SK-N-SH (cell line): ENCODE data around the gene KNSTRN. TPM values are rescaled to one million over a fixed set of nuclear protein-coding genes. Genes with fewer than 3 reads are reported as not detected.
A peak's percentile ranks its signal among the peaks of the same experiment; 100 is the strongest.

Experiments
- CTCF ChIA-PET: fragments of 300-600, 350-600 bp; formaldehyde crosslinking; extraction: SDS; loops from one replicate; lab custom pipeline; 2021; lab: Yijun Ruan, JAX
- POLR2A ChIA-PET: fragments of 350-600 bp; sonication (Branson Sonifier 250); formaldehyde crosslinking; extraction: SDS; loops from one replicate; lab custom pipeline; 2020; ENCODE audit warnings: antibody characterized with exemption, inconsistent platforms; lab: Yijun Ruan, JAX
- DNase-seq: peaks from one replicate; pipeline ENCODE4 v3.0.0; 2012
- H2AFZ ChIP-seq: fragments of 200-600 bp; sonication (generic); 2 replicates; pipeline ENCODE4 v1.8.1; 2016; ENCODE audit warnings: antibody characterized with exemption, mild to moderate bottlenecking, low read depth
- H3F3A ChIP-seq: fragments of 200-600 bp; sonication (generic); replicated peaks from 2 replicates; pipeline ENCODE3; 2016; ENCODE audit warnings: antibody characterized with exemption, mild to moderate bottlenecking; ENCODE audit not compliant: insufficient read depth
- H3K27ac ChIP-seq, 2 experiments: fragments of 200-500 bp in 1 of 2; fragments of 200-600 bp in 1 of 2; sonication (Bioruptor generic) in 1 of 2; sonication (generic), shearing (Covaris generic) in 1 of 2; 2 replicates each; pipeline versions ENCODE4 v1.5.1 to v1.6.1; 2014 to 2016; ENCODE audit warnings: low read depth in 2 of 2, inconsistent platforms in 1 of 2, low read length in 1 of 2, mild to moderate bottlenecking in 1 of 2, mixed read lengths in 1 of 2
- H3K27me3 ChIP-seq: fragments of 200-600 bp; sonication (generic), shearing (Covaris generic); 2 replicates; pipeline ENCODE4 v1.6.1; 2016; ENCODE audit warnings: mixed run types; ENCODE audit not compliant: insufficient read depth
- H3K36me3 ChIP-seq, 2 experiments: fragments of 200-500 bp in 1 of 2; fragments of 200-600 bp in 1 of 2; sonication (Bioruptor generic) in 1 of 2; sonication (generic) in 1 of 2; replicated peaks in 1 of 2; 2 replicates each; pipeline versions ENCODE3 to v1.5.1; 2014 to 2016; ENCODE audit warnings: low read length in 1 of 2, mild to moderate bottlenecking in 1 of 2; ENCODE audit not compliant: insufficient read depth in 2 of 2, control insufficient read depth in 1 of 2
- H3K4me1 ChIP-seq, 2 experiments: fragments of 200-500 bp in 1 of 2; fragments of 200-600 bp in 1 of 2; sonication (Bioruptor generic) in 1 of 2; sonication (generic), shearing (Covaris generic) in 1 of 2; 2 replicates each; pipeline versions ENCODE4 v1.5.1 to v1.6.1; 2014 to 2016; ENCODE audit warnings: low read depth in 1 of 2, low read length in 1 of 2, mixed run types in 1 of 2; ENCODE audit not compliant: insufficient read depth in 2 of 2, control insufficient read depth in 1 of 2
- H3K4me2 ChIP-seq: fragments of 200-600 bp; sonication (generic), shearing (Covaris generic); 2 replicates; pipeline ENCODE4 v1.6.1; 2017; ENCODE audit warnings: mixed run types
- H3K4me3 ChIP-seq, 2 experiments: fragments of 200-500 bp in 1 of 2; fragments of 200-600 bp in 1 of 2; sonication (Bioruptor generic) in 1 of 2; sonication (generic), shearing (Covaris generic) in 1 of 2; 2 replicates each; pipeline versions ENCODE4 v1.5.1 to v1.8.1; 2014 to 2016; ENCODE audit warnings: low read depth in 2 of 2, inconsistent platforms in 1 of 2, low read length in 1 of 2, mild to moderate bottlenecking in 1 of 2, mixed read lengths in 1 of 2, moderate library complexity in 1 of 2
- H3K79me2 ChIP-seq: fragments of 200-600 bp; sonication (generic); 2 replicates; pipeline ENCODE4 v1.8.1; 2017; ENCODE audit warnings: mild to moderate bottlenecking; ENCODE audit not compliant: insufficient read depth
- H3K9ac ChIP-seq: fragments of 200-600 bp; sonication (generic); 2 replicates; pipeline ENCODE4 v1.6.1; 2017; ENCODE audit warnings: mixed run types
- H3K9me2 ChIP-seq: fragments of 200-600 bp; sonication (generic); 2 replicates; pipeline ENCODE4 v1.6.1; 2017; ENCODE audit warnings: mixed run types
- H3K9me3 ChIP-seq: fragments of 200-600 bp; sonication (generic); 2 replicates; pipeline ENCODE4 v1.6.1; 2017; ENCODE audit warnings: mixed run types, mild to moderate bottlenecking, moderate library complexity
- H4K20me1 ChIP-seq: fragments of 200-600 bp; sonication (generic); 2 replicates; pipeline ENCODE4 v1.6.1; 2017; ENCODE audit warnings: mild to moderate bottlenecking, mixed run types; ENCODE audit not compliant: insufficient read depth
- CHD2 ChIP-seq: fragments of 150-350 bp; IDR thresholded peaks from 2 replicates; pipeline ENCODE4 v1.6.1; 2018; ENCODE audit warnings: low read length; ENCODE audit not compliant: partially characterized antibody
- ELF1 ChIP-seq: IDR thresholded peaks from 2 replicates; pipeline ENCODE4 v1.4.0; 2012
- EP300 ChIP-seq, 2 experiments: IDR thresholded peaks; 2 replicates each; pipeline versions ENCODE4 v1.4.0 to v1.6.1; 2012; ENCODE audit warnings: borderline replicate concordance in 1 of 2, low read depth in 1 of 2, low read length in 1 of 2
- FOSL2 ChIP-seq: IDR thresholded peaks from 2 replicates; pipeline ENCODE4 v1.4.0; 2012; ENCODE audit warnings: low read depth, mild to moderate bottlenecking, moderate library complexity, borderline replicate concordance
- FOXJ3 ChIP-seq: sonication (generic); formaldehyde crosslinking; IDR thresholded peaks from 2 replicates; pipeline ENCODE4 v1.5.1; 2020; ENCODE audit warnings: mild to moderate bottlenecking, missing genetic modification reagents
- FOXM1 ChIP-seq: IDR thresholded peaks from 2 replicates; pipeline ENCODE4 v1.4.0; 2012; ENCODE audit warnings: low read depth, mild to moderate bottlenecking
- GABPA ChIP-seq: IDR thresholded peaks from 2 replicates; pipeline ENCODE4 v1.4.0; 2012; ENCODE audit warnings: low read depth, mild to moderate bottlenecking
- MEF2A ChIP-seq: IDR thresholded peaks from 2 replicates; pipeline ENCODE4 v1.4.0; 2012; ENCODE audit warnings: low read depth, borderline replicate concordance
- MXI1 ChIP-seq: IDR thresholded peaks from 2 replicates; pipeline ENCODE4 v1.6.1; 2012; ENCODE audit warnings: mild to moderate bottlenecking, low read depth, low read length, improper control_type of control experiment
- POLR2AphosphoS5 ChIP-seq: IDR thresholded peaks from 2 replicates; pipeline ENCODE4 v1.6.1; 2012; ENCODE audit warnings: low read depth, low read length
- SIN3A ChIP-seq: IDR thresholded peaks from 2 replicates; pipeline ENCODE4 v1.6.1; 2012; ENCODE audit warnings: low read depth, mild to moderate bottlenecking, low read length, moderate library complexity, borderline replicate concordance
- TAF1 ChIP-seq: IDR thresholded peaks from 2 replicates; pipeline ENCODE4 v1.6.1; 2012; ENCODE audit warnings: low read depth, mild to moderate bottlenecking, low read length, moderate library complexity, borderline replicate concordance
- TCF12 ChIP-seq: IDR thresholded peaks from 2 replicates; pipeline ENCODE4 v1.4.0; 2012
- YY1 ChIP-seq: IDR thresholded peaks from 2 replicates; pipeline ENCODE4 v1.4.0; 2012; ENCODE audit warnings: low read depth, mild to moderate bottlenecking
- WGBS: methylation state at CpG from one replicate; pipeline ENCODE4 v1.1.6; 2017; ENCODE audit warnings: low lambda C conversion rate; 5-methylcytosine and 5-hydroxymethylcytosine counted together
- polyA plus RNA-seq, 3 experiments: library from polyadenylated mRNA; depleted of rRNA; stranded (reverse); fragments of >200 nt; gene quantifications; 2 replicates each; pipeline ENCODE4 v1.2.3, GENCODE V29; 2012
- TF ChIP-seq, protein P1 (sequence below): IDR thresholded peaks from 2 replicates; pipeline ENCODE4 v1.4.0; 2012; ENCODE audit warnings: low read depth, borderline replicate concordance
- TF ChIP-seq, protein P2 (sequence below): IDR thresholded peaks from 2 replicates; pipeline ENCODE4 v1.4.0; 2012; ENCODE audit warnings: low read depth, borderline replicate concordance
- TF ChIP-seq, protein P3 (sequence below): IDR thresholded peaks from 2 replicates; pipeline ENCODE4 v1.4.0; 2012; ENCODE audit warnings: low read depth
- TF ChIP-seq, protein P4 (sequence below): fragments of 150-350 bp; IDR thresholded peaks from 2 replicates; pipeline ENCODE4 v1.6.1; 2017; ENCODE audit warnings: antibody characterized with exemption, low read length, low read depth, borderline replicate concordance
- TF ChIP-seq, protein P5 (sequence below): IDR thresholded peaks from 2 replicates; pipeline ENCODE4 v1.6.1; 2012; ENCODE audit warnings: mild to moderate bottlenecking, low read depth, low read length, moderate library complexity

KNSTRN gene, protein sequence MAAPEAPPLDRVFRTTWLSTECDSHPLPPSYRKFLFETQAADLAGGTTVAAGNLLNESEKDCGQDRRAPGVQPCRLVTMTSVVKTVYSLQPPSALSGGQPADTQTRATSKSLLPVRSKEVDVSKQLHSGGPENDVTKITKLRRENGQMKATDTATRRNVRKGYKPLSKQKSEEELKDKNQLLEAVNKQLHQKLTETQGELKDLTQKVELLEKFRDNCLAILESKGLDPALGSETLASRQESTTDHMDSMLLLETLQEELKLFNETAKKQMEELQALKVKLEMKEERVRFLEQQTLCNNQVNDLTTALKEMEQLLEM
- 25.5 and 29.5 TPM in 2 replicates for polyA plus RNA-seq (2012; rRNA removed)
- 33.2 and 34.0 TPM in 2 replicates for polyA plus RNA-seq (2012; cell fraction: cytosol; rRNA removed)
- 15.8 and 23.6 TPM in 2 replicates for polyA plus RNA-seq (2012; cell fraction: nucleus; rRNA removed)

DNA sequence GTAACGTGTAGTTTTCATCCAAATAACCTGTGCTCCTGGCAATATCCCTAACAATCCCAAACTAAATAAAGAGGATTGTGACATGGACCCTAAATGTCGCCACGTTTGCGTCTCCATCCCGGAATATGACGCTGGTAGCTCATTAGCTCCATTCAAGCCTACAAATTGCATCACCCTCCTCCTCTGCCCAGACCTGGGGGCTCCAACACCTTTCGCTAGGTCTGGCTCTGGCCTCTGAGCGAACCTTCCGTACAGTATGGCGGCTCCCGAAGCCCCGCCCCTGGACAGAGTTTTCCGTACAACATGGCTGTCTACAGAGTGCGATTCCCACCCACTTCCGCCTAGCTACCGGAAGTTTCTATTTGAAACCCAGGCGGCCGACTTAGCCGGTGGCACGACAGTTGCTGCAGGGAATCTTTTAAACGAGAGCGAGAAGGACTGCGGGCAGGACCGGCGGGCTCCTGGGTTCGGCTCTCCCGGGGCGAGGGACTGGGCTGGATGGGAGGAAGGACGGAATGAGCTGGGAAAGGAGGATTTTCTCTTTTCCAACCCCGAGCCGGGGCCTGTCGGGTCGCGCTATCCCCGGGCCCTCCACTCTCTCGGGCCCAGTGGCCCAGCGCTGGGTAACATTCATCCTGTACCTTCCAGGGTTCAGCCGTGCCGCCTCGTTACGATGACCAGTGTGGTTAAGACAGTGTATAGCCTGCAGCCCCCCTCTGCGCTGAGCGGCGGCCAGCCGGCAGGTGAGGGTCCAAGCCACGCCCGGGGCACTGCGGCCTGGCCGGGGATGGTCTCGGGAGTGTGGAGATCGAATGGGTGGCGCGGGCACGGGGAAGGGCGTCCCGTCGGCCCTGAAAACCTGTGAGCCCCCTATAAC is at the start of gene KNSTRN:
KNSTRN (plus strand) TSS at position 142 of the 877 bp plus-strand sequence; CDS start at position 257, 115 bp downstream.
- Histone ChIP-seq H3K4me1 (peaks cover 7 to 17% of the 10 kb centered on the region in 2 experiments; a peak in 3 of 4 replicates), H2AFZ (peak within 1 kb of the TSS; percentile 72), H3K9ac (peak within 1 kb of the TSS; percentile 83), H3K9me2 (no peaks in the 10 kb centered on the region), H3K4me3 (peak within 1 kb of the TSS; percentile 77 to 93), H4K20me1 (no peaks in the 10 kb centered on the region), H3K27ac (peak within 1 kb of the TSS; percentile 20 to 66; a peak in 3 of 4 replicates), H3K9me3 (no peaks in the 10 kb centered on the region), H3K27me3 (no peaks in the 10 kb centered on the region), H3K36me3 (peaks cover 14 to 16% of the 10 kb centered on the region in 2 experiments), H3K4me2 (peak within 1 kb of the TSS; percentile 90), H3K79me2 (peaks cover 31% of the 10 kb centered on the region), H3F3A (peaks cover 8% of the 10 kb centered on the region)
- TF ChIP-seq, protein P1, sequence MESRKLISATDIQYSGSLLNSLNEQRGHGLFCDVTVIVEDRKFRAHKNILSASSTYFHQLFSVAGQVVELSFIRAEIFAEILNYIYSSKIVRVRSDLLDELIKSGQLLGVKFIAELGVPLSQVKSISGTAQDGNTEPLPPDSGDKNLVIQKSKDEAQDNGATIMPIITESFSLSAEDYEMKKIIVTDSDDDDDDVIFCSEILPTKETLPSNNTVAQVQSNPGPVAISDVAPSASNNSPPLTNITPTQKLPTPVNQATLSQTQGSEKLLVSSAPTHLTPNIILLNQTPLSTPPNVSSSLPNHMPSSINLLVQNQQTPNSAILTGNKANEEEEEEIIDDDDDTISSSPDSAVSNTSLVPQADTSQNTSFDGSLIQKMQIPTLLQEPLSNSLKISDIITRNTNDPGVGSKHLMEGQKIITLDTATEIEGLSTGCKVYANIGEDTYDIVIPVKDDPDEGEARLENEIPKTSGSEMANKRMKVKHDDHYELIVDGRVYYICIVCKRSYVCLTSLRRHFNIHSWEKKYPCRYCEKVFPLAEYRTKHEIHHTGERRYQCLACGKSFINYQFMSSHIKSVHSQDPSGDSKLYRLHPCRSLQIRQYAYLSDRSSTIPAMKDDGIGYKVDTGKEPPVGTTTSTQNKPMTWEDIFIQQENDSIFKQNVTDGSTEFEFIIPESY: no peak
- TF ChIP-seq, protein P2, sequence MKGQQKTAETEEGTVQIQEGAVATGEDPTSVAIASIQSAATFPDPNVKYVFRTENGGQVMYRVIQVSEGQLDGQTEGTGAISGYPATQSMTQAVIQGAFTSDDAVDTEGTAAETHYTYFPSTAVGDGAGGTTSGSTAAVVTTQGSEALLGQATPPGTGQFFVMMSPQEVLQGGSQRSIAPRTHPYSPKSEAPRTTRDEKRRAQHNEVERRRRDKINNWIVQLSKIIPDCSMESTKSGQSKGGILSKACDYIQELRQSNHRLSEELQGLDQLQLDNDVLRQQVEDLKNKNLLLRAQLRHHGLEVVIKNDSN: no peak
- no peak; the same call in 1 of the 2 replicates for TF ChIP-seq FOXJ3 (CRISPR knock-in tag)
- TF ChIP-seq GABPA: peak; percentile 97
- TF ChIP-seq MEF2A: no peak
- no peak for TF ChIP-seq TCF12
- TF ChIP-seq, protein P3, sequence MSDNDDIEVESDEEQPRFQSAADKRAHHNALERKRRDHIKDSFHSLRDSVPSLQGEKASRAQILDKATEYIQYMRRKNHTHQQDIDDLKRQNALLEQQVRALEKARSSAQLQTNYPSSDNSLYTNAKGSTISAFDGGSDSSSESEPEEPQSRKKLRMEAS: no peak
- peak; percentile 30; the same call in 1 of the 2 replicates for TF ChIP-seq ELF1
- TF ChIP-seq MXI1: peak; percentile 93
- TF ChIP-seq TAF1: peak; percentile 89
- TF ChIP-seq FOXM1: peak; percentile 100
- TF ChIP-seq CHD2: peak; percentile 15
- peak; percentile 77 for TF ChIP-seq POLR2AphosphoS5
- no peak for TF ChIP-seq FOSL2
- TF ChIP-seq YY1: peak; percentile 100
- TF ChIP-seq EP300 (IDR thresholded peaks at IDR 0.05; ENCODE audit: borderline replicate concordance in 1 of 2, low read depth in 1 of 2, low read length in 1 of 2): no peak
- TF ChIP-seq SIN3A: peak; percentile 93
- TF ChIP-seq, protein P4, sequence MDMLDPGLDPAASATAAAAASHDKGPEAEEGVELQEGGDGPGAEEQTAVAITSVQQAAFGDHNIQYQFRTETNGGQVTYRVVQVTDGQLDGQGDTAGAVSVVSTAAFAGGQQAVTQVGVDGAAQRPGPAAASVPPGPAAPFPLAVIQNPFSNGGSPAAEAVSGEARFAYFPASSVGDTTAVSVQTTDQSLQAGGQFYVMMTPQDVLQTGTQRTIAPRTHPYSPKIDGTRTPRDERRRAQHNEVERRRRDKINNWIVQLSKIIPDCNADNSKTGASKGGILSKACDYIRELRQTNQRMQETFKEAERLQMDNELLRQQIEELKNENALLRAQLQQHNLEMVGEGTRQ: no peak
- TF ChIP-seq, protein P5, sequence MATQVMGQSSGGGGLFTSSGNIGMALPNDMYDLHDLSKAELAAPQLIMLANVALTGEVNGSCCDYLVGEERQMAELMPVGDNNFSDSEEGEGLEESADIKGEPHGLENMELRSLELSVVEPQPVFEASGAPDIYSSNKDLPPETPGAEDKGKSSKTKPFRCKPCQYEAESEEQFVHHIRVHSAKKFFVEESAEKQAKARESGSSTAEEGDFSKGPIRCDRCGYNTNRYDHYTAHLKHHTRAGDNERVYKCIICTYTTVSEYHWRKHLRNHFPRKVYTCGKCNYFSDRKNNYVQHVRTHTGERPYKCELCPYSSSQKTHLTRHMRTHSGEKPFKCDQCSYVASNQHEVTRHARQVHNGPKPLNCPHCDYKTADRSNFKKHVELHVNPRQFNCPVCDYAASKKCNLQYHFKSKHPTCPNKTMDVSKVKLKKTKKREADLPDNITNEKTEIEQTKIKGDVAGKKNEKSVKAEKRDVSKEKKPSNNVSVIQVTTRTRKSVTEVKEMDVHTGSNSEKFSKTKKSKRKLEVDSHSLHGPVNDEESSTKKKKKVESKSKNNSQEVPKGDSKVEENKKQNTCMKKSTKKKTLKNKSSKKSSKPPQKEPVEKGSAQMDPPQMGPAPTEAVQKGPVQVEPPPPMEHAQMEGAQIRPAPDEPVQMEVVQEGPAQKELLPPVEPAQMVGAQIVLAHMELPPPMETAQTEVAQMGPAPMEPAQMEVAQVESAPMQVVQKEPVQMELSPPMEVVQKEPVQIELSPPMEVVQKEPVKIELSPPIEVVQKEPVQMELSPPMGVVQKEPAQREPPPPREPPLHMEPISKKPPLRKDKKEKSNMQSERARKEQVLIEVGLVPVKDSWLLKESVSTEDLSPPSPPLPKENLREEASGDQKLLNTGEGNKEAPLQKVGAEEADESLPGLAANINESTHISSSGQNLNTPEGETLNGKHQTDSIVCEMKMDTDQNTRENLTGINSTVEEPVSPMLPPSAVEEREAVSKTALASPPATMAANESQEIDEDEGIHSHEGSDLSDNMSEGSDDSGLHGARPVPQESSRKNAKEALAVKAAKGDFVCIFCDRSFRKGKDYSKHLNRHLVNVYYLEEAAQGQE: 0 out of 2 replicates have a peak, but pooled peaks have one; percentile 22
- CTCF ChIA-PET: interaction anchor here (0.8 to 3.4 kb wide), 10 partner anchors 10 to 104 kb away, joined by 3 to 18 read pairs (median 6); partner anchors contain the start of genes CCDC9B and IVD
- peak; percentile 95 for DNase-seq
- POLR2A ChIA-PET: interaction anchor here (0.8 to 1.8 kb wide), 4 partner anchors 23 to 210 kb away, joined by 3 to 7 read pairs (median 4); partner anchors contain the start of genes CCDC9B and IVD
- WGBS: 10% methylated on average over 37 of the region's 57 CpGs
